Stimulated activated CD8-positive, alpha-beta memory T cell treated with anti-CD3 and anti-CD28 coated beads, Interleukin-12 subunit alpha, Interleukin-12 subunit beta, amount 100 ng/mL, for 4 hours (primary cell): Measurements from ENCODE around the gene SLC35A2.

ENCODE experiments used
- DNase-seq: peaks from one replicate; pipeline ENCODE4 v3.0.0-alpha.2; 2020; ENCODE audit warnings: low read depth

SLC35A2 gene

DNA sequence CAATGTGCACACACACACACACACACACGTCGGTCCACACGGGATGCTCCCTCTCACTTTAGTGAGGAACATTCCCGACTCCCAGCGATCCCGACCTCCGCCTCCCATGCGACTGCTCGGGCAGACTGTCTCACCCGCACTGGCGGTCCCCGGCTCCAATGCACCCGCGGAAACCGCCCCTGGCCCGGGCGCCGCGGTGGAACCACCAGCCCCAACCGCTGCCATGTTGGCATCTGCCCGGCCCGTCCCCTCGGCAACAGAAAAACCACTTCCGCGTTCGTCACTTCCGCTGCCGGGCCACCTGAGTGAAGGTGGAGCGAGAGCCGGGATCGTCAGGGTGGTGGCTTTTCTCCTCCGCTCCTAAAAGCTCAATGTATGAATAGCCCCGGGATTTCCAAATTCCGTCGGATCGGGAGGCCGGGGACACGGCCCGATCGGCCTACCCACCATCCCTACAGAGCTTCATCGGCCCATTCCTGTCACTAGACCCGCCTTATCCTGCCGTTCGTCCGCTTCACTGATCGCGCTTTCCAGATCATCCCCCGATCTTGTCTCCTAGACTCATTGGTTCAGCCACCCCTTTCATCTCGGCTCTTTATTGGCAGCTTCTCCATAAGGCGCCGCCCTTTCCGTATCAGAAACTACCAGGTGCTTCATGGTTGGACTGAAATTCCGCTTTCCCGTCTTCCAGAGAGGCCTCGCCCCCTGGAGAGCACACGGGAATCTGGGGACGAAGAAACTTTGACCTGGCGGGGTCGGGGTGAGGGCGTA, at the start of gene SLC35A2:
TSS of gene SLC35A2 (minus strand) at position 235 of the 771 bp plus-strand sequence. CDS start at position 225, 10 bp downstream.
- DNase-seq = peak; percentile 74

DNA sequence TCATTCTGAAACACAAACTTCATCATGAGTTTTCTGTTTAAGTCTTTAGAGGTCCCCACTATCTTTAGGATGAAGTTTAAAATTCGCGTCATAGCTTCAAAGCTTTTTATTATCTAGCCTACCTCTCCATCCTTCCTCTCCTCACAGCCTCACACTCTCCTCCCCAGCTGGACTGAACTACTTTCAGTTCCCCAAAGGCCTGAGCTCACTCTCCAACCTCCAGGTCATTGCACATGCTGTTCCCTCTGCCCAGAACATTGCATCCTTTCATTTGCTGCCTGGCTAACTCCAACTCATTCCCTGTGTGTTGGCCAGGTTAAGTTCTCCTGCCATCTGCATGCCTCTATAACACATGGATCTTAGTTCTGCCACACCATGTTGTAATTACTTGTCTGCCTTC, 48.8 kb upstream of the SLC35A2 start:
- DNase-seq = no peak

DNA sequence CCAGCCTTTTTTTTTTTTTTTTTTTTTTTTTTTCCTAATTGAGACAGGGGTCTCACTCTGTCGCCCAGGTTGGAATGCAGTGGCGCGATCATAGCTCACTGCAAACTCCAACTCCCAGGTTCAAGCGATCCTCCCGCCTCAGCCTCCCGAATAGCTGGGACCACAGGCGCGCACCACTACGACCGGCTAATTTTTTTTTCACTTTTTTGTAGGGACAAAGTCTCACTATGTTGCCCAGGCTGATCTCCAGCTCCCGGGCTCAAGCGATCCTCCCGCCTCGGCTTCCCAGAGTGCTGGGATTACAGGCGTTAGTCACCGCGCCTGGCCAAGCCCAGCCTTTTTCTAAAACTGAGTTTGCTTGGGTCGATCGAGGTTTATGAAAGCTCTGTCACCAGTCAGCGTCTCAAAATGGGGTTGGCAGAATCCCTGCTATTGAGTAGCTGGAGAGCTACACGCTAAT, 47.2 kb upstream of the SLC35A2 start:
- DNase-seq = no peak

GRCh38 chrX:48957827-48958634, 46.6 kb upstream of the SLC35A2 start:
- DNase-seq = peak; percentile 86

- DNase-seq = peak; percentile 61
These were observed 46.0 kb upstream of the SLC35A2 start, which contains the start of gene OTUD5 for GRCh38 chrX:48957477-48957826. OTUD5 (minus strand) TSS chrX:48957607; CDS start chrX:48957570, 37 bp downstream.

GRCh38 chrX:48956728-48957414, 45.4 kb upstream of the SLC35A2 start:
- DNase-seq = peak; percentile 43

- no peak for DNase-seq
These were observed 37.1 kb upstream of the SLC35A2 start for GRCh38 chrX:48948589-48948988.

DNA sequence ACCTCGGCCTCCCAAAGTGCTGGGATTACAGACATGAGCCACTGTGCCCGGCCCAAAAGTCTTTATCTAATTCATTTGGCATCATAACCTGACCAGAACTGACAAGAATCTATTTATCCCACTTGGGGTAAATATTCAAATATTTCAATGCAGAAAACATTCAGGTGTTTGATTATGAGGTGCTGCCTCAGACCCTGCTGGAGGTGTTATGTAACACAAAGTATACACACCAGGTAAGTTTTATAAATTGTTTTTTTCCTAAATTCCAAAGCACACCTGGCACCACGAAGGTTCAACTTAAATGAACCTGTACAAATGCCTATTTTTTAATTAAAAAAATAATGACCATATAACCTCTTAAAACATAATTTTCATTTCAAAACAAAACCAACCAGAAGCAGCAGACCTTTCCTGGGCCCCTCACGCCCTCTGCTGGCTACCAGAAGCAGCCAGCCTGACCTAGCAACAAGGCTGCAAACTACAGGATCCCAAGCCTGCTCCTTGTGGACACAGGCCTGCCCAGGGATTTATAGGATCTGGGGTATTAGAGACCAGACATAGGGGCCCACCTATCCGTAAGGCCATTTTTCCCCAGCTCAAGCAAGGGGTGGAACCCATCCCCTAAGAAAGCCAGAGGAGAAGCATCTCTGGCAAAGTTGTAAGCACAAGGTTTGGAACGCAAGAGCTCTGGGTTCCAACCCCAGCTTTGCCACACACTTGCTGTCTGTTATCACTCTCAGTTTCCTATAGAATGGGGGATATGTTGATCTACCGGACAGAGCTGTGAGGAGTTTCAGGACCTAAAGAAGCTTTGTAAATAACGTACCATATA, 34.3 kb upstream of the SLC35A2 start:
- no peak for DNase-seq

DNA sequence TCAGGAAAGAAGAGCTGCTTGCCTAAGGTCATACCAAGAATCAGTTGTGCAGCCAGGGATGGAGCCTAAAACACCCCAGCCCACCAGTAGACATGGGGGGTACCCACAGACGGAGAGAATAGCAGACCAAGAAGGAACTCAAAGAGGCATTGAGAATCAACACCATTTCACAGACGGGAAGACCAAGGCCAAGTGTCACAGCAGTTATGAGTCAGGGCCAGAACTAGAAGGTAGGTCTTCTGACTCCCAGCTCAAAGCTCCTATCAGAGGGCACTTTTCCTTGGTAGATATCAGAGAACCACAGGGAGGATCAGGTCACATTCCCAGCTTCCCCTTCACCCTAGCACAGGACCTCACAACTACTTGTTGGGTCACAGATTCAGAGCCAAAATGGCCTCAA, 31.4 kb upstream of the SLC35A2 start:
- no peak for DNase-seq

DNA sequence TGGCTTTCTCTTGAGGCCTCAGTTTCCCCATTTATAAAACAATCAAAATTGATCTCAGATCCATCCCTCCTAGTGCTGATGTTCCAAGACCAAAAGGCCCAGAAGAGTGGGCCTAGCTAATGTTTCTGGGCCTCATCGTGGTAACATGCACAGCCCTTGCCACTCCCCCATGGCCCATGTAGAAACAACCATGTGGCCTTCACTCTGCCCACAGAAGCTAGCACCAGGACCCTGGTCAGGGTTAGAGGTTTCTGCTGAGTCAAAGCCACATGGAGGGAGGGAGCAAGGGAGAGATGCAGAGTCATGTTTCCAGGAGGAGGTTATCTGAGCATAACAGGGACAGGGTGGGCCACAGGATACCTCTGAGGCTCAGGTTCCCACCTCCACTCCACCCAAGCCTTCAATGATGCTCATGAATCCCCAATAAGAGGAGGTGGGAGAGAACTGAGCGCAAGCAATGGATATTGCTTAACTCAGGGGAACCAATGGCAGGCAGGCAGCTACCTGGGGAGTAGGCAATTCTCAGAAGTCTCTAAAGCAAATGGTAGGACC, 29.0 kb upstream of the SLC35A2 start:
- no peak for DNase-seq

DNA sequence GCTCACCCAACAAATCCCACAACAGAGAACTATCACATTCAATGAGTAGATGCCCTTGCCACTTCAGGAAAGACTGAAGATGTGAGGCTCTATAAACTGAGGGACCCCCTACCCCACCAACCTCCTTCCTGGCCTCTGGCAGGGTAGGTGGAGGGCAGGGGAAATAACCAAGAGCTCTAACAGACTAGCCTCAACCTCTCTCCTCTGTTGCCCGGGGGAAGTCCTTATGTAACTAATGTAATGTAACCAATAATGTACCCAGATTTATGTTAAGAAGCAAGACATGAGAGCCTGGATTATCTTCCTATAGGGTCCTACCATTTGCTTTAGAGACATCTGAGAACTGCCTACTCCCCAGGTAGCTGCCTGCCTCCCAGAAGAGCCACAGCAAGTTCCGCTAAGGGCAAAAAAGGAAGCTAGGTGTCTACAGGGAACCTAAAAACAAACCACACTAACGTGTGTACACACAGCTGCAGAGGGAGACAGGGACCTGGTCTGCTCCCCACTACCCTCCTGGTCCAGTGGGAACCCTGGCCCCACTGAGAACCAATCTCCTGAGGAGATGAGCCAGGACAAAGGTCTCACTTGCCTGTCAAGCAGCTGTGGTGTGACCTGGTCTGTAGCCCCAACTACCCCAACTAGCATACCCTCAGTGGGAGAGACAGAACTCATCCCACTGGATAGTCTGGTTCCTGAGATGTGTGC, 28.2 kb upstream of the SLC35A2 start:
- DNase-seq = no peak

DNA sequence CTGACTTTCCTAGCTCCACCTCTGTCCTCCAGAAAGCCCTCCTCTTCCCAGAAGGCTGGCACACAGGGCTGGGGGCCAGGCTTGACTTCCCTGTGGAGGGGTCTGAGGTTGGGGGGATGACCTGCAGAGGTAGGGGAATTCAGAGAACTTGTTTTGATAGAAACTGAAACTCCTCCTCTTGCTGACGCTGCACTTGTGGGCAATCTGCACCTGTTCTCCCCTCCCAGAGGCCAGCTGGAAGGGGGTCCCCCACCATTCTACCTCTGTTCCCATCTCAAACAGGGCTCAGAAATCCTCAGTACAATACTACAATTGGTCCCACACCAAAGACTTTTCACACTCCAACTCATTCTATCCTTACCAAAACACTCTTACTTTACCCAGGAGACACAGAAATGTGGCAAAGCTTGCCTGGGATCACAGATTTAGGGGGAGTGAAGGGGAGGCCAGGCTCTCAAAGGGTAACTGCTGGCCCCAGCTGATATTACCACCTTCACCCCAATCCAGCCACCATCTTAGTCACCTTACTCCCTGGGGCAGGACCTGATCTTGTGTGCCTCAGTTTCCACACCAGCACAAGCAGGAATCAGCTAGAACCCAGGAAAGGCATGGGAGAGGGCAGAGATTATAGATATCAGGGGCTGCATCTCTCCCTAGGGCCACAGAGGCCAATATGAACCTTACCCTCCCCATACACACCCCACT, 27.4 kb upstream of the SLC35A2 start:
- no peak for DNase-seq

- DNase-seq = peak; percentile 81
These were observed 25.8 kb upstream of the SLC35A2 start for GRCh38 chrX:48937054-48937907.

DNA sequence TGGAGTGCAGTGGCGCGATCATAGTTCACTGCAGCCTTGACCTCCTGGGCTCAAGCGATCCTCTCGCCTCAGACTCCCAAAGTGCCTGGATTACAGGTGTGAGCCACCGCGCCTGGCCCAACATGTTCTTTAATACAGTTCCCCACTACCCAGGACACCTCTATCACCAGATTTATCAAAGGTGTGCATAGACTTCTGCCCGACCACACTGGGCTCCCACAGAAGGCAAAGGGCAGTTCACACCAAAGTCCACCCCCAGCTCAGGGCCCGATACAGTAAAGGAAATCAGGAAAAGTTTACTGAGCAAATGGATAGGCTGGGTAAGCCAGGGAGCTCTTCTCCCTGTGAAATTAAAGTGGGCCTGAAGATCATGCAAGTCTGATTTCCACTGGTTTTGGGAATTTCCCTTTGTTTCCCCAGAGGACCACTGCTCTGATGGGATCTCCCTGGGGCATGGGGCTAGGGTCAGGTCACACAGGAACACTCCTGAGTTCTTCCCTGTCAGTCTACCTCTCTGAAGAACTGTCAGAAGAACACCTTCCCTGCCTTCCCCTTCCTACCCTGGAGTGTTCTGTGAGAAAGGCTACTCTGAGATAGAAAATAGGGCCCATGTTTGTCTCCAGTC, 25.1 kb upstream of the SLC35A2 start:
- DNase-seq = no peak

GRCh38 chrX:48935301-48935670, 23.8 kb upstream of the SLC35A2 start:
- DNase-seq = no peak

DNA sequence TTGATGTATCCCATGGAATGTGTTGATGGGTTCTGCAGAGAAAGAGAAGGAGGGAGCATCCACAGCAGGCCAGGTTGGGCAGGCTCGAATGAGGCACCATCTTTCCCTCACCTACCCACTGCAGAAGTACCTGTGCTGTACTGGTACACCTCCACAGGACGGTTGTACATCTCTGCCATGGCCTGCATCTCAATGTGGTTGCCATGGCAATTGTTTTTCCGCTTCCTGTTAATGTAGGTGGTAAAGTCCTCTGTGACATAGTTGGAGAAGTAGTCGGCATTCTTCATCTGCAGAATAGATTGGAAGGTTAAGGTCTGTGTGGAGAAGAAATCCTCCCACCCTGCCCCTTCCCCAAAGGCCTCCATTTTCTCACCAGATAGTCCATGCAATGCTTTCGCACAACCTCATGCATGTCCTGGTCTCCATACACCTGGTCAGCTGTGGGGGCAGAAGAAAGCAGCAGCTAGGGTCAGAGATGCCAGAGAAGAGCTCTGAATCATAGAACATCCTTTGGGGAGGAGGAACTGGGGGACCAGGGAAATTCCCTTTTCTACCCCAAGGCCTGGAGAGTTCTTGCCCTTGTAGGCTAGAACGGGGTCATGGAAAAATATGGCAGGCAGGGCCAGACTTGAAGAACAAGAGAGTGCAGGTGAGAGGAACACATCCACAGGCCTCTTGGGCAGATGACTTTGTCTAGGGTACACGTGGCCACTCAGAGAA, 23.3 kb upstream of the SLC35A2 start:
- DNase-seq = no peak

DNA sequence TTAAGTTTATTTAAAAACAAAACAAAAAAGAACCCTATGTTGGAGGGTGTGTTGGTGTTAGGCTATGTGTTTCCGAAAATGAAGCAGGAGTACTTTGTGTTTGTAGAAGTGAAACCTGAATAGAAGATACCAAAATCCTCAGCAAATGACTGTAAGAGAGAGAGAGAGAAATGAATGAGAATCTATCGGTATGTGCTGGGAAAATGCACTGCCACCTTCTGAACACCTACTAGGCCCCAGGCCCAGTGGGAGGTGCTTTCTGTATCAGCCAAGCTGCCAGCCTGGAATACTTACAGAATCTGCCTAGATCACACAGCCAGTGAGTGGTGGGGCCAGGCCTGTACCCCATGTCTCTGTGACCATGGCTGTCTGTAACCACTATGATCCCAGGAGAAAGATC, 22.3 kb upstream of the SLC35A2 start:
- no peak for DNase-seq
